Pancreas (tissue), 10 donors: ENCODE results near the gene DEPDC1B. TPM values are rescaled to one million over a fixed set of nuclear protein-coding genes. Genes with fewer than 3 reads are reported as not detected.

ENCODE experiments used
- ATAC-seq, 4 donors: fragments of 200-7000 bp; cut with Tn5 transposase; one replicate each; pipeline versions ENCODE4 v1.8.0 to v1.9.1; 2020; ENCODE audit warnings: mild to moderate bottlenecking in 4 of 4, moderate library complexity in 4 of 4
- DNase-seq, 6 donors: peaks; one replicate each; pipeline ENCODE4 v3.0.0-alpha.2; 2020
- FAIRE-seq: peaks from 2 replicates; lab custom pipeline; 2012; peaks lifted over from hg19 to GRCh38; lab: Jason Lieb, UNC
- H3K27ac ChIP-seq, 4 donors: fragments of 200-600 bp; sonication (generic); 1 replicate in 3 of 4; 2 replicates in 1 of 4; pipeline versions ENCODE4 v1.5.0 to v1.8.0; 2020
- H3K27me3 ChIP-seq, 4 donors: fragments of 200-600 bp; one replicate each; pipeline ENCODE4 v1.8.0; 2021
- H3K36me3 ChIP-seq, 3 donors: fragments of 200-600 bp; sonication (generic) in 1 of 3; one replicate each; pipeline versions ENCODE4 v1.5.0 to v1.8.0; 2020 to 2021
- H3K4me1 ChIP-seq, 3 donors: fragments of 200-600 bp; one replicate each; pipeline ENCODE4 v1.8.0; 2021
- H3K4me3 ChIP-seq, 4 donors: fragments of 200-600 bp; sonication (generic) in 2 of 4; one replicate each; pipeline versions ENCODE4 v1.5.0 to v1.8.0; 2020 to 2021
- H3K9me3 ChIP-seq, 4 donors: fragments of 200-600 bp; one replicate each; pipeline ENCODE4 v1.8.0; 2021
- CTCF ChIP-seq, 4 donors: fragments of 200-600 bp; sonication (generic) in 3 of 4; IDR thresholded peaks; one replicate each; pipeline versions ENCODE4 v1.5.0 to v1.8.0; 2021; ENCODE audit warnings: antibody characterized with exemption in 4 of 4
- WGBS, 2 donors: extraction: QIAGEN DNeasy Blood & Tissue Kit; methylation state at CpG; one replicate each; pipeline ENCODE4 v1.1.7; 2013; 5-methylcytosine and 5-hydroxymethylcytosine counted together
- intact Hi-C, 3 donors: fragments of 100-400 bp; cut with DNase I; formaldehyde crosslinking; loops; one replicate each; pipeline versions ENCODE4 v1.11.1 to v1.14.2; 2022
- polyA plus RNA-seq, 2 donors: library from polyadenylated mRNA; stranded (reverse); fragments of 200-250 nt; gene quantifications; one replicate each; pipeline ENCODE4 v1.2.3, GENCODE V29; 2013
- total RNA-seq, 6 donors: library from RNA; stranded (reverse); fragmentation: NEBNext Ultra II Directional in 4 of 6; extraction: Animal tissue kit (Norgen Biotek cat#: 25700) in 4 of 6; gene quantifications; one replicate each; pipeline versions ENCODE4 v1.2.1 to v1.2.4, GENCODE V29; 2021 to 2023
- donor health status: healthy with polysubstance abuse.
- donor health status: DM: no; HTN: no; CAD: no; lungs with moderate emphysema.
- donor health status: DM: no; HTN: no; CAD: no.
- donor health status: control.
- donor health status: control.
- donor health status: Bipolar disorder and iron deficiency.
- donor health status: DM: yes; HTN: yes; CAD: no.
- donor health status: DM: no; HTN: no; CAD: no.
- donor health status: DM: no; HTN: no; CAD: no.
- donor health status: DM: yes; HTN: yes; CAD: no.

The DEPDC1B gene
- total and polyA plus RNA-seq, 8 donors: 0.08 to 0.37 (median 0.27) TPM

GRCh38 chr5:60677850-60678664, 21.9 kb downstream of the DEPDC1B start:
- no peak overlapping the region for H3K27ac ChIP-seq
- no peak for DNase-seq
- WGBS, 2 donors: 25 to 40% methylated on average over 6 of the region's 6 CpGs
- no peaks in the 10 kb centered on the region for H3K36me3 ChIP-seq
- ATAC-seq: peak; percentile 64 to 73 (median 71)
- H3K9me3 ChIP-seq: no peaks in the 10 kb centered on the region
- TF ChIP-seq CTCF (IDR thresholded peaks at IDR 0.05): peak in 3 of 4 donors; percentile 25 to 51 (median 47)
- H3K4me1 ChIP-seq: peaks cover 10 to 15% (median 10%) of the 10 kb centered on the region in 3 donors
- FAIRE-seq: no peak
- H3K4me3 ChIP-seq: no peak overlapping the region
- no peaks in the 10 kb centered on the region for H3K27me3 ChIP-seq
- intact Hi-C loops: no loop called here

- Histone ChIP-seq H3K36me3 (no peaks in the 10 kb centered on the region), H3K4me3 (no peak overlapping the region), H3K27ac (peak overlapping the region in 1 of 4 donors; percentile 16), H3K9me3 (no peaks in the 10 kb centered on the region), H3K27me3 (no peaks in the 10 kb centered on the region), H3K4me1 (peaks cover 15 to 23% (median 17%) of the 10 kb centered on the region in 3 donors)
- TF ChIP-seq CTCF (IDR thresholded peaks at IDR 0.05): no peak
- FAIRE-seq (no peak), DNase-seq (no peak), ATAC-seq (no peak)
- 52 to 56% methylated on average over 1 of the region's 1 CpG for WGBS, 2 donors
- intact Hi-C loops: no loop called here
These were observed 24.7 kb downstream of the DEPDC1B start for GRCh38 chr5:60675286-60675685.

GRCh38 chr5:60674251-60675069, 25.5 kb downstream of the DEPDC1B start:
- WGBS, 2 donors: 67% methylated on average over 2 of the region's 2 CpGs
- H3K4me3 ChIP-seq: no peak overlapping the region
- no peak for ATAC-seq

GRCh38 chr5:60673334-60673733, 26.6 kb downstream of the DEPDC1B start:
- Histone ChIP-seq H3K4me3 (no peak overlapping the region), H3K9me3 (no peaks in the 10 kb centered on the region), H3K27ac (peak overlapping the region in 2 of 4 donors; percentile 6 to 46), H3K27me3 (no peaks in the 10 kb centered on the region), H3K4me1 (peaks cover 15 to 23% (median 17%) of the 10 kb centered on the region in 3 donors), H3K36me3 (no peaks in the 10 kb centered on the region)
- 66 to 70% methylated on average over 2 of the region's 2 CpGs for WGBS, 2 donors
- TF ChIP-seq CTCF (IDR thresholded peaks at IDR 0.05): no peak
- intact Hi-C loops: no loop called here
- peak in 1 of 4 donors; percentile 31 for ATAC-seq
- FAIRE-seq: no peak
- DNase-seq: no peak

More at GRCh38 chr5:60674251-60675069, 25.5 kb downstream of the DEPDC1B start:
- Histone ChIP-seq H3K9me3 (no peaks in the 10 kb centered on the region), H3K27ac (peak overlapping the region in 1 of 4 donors; percentile 16), H3K27me3 (no peaks in the 10 kb centered on the region), H3K36me3 (no peaks in the 10 kb centered on the region), H3K4me1 (peaks cover 15 to 23% (median 17%) of the 10 kb centered on the region in 3 donors)
- no peak for DNase-seq
- intact Hi-C loops: no loop called here
- no peak for TF ChIP-seq CTCF (IDR thresholded peaks at IDR 0.05)
- no peak for FAIRE-seq
